ENCODE measurements around the gene PPP1R1B. TPM values are rescaled to one million over a fixed set of nuclear protein-coding genes. Genes with fewer than 3 reads are reported as not detected.

PPP1R1B gene
- total RNA-seq, 4 donors from 2014 or later = 0.26 to 22.0 (median 0.68) TPM

GRCh38 chr17:39598047-39598481 lies 28.7 kb upstream of the PPP1R1B start:
- Histone ChIP-seq H3K9me3 (no peaks in the 10 kb centered on the region), H3K4me1 (peaks cover 0 to 3% of the 10 kb centered on the region in 2 donors), H3K36me3 (no peaks in the 10 kb centered on the region), H3K27ac (no peak overlapping the region), H3K27me3 (peaks cover 25 to 69% of the 10 kb centered on the region in 2 donors), H3K4me3 (no peak overlapping the region)
- TF ChIP-seq POLR2A (IDR thresholded peaks at IDR 0.05) = no peak
- TF ChIP-seq CTCF (IDR thresholded peaks at IDR 0.05) = no peak
- intact Hi-C loops (cut with DNase I; ENCODE audit: low total_unique reads) = no loop called here
- no peak for DNase-seq

- Histone ChIP-seq H3K4me1 (peaks cover 0 to 3% of the 10 kb centered on the region in 2 donors), H3K9me3 (no peaks in the 10 kb centered on the region), H3K4me3 (no peak overlapping the region), H3K27ac (no peak overlapping the region), H3K27me3 (peaks cover 29 to 75% of the 10 kb centered on the region in 2 donors), H3K36me3 (no peaks in the 10 kb centered on the region)
- DNase-seq = no peak
- intact Hi-C loops (cut with DNase I; ENCODE audit: low total_unique reads) = no loop called here
- TF ChIP-seq POLR2A (IDR thresholded peaks at IDR 0.05) (no peak), CTCF (IDR thresholded peaks at IDR 0.05) (no peak)
Observed at GRCh38 chr17:39598630-39599003, 28.1 kb upstream of the PPP1R1B start.

GRCh38 chr17:39599004-39599664 lies 27.6 kb upstream of the PPP1R1B start:
- DNase-seq = no peak
- no peak overlapping the region for H3K4me3 ChIP-seq
- H3K4me1 ChIP-seq = peaks cover 0 to 3% of the 10 kb centered on the region in 2 donors
- peaks cover 34 to 80% of the 10 kb centered on the region in 2 donors for H3K27me3 ChIP-seq
- H3K36me3 ChIP-seq = no peaks in the 10 kb centered on the region
- no peaks in the 10 kb centered on the region for H3K9me3 ChIP-seq
- H3K27ac ChIP-seq = no peak overlapping the region
- TF ChIP-seq CTCF (IDR thresholded peaks at IDR 0.05) (no peak), POLR2A (IDR thresholded peaks at IDR 0.05) (no peak)
- intact Hi-C loops (cut with DNase I; ENCODE audit: low total_unique reads) = no loop called here

GRCh38 chr17:39599665-39600231 lies 27.0 kb upstream of the PPP1R1B start:
- no peaks in the 10 kb centered on the region for H3K9me3 ChIP-seq
- intact Hi-C loops (cut with DNase I; ENCODE audit: low total_unique reads) = no loop called here
- H3K27ac ChIP-seq = no peak overlapping the region
- peaks cover 0 to 3% of the 10 kb centered on the region in 2 donors for H3K4me1 ChIP-seq
- no peak for DNase-seq
- no peaks in the 10 kb centered on the region for H3K36me3 ChIP-seq
- H3K27me3 ChIP-seq = peaks cover 38 to 84% of the 10 kb centered on the region in 2 donors
- no peak overlapping the region for H3K4me3 ChIP-seq
- TF ChIP-seq CTCF (IDR thresholded peaks at IDR 0.05) (no peak), POLR2A (IDR thresholded peaks at IDR 0.05) (no peak)

GRCh38 chr17:39600288-39600996 lies 26.3 kb upstream of the PPP1R1B start:
- intact Hi-C loops (cut with DNase I; ENCODE audit: low total_unique reads) = no loop called here
- Histone ChIP-seq H3K27me3 (peaks cover 38 to 91% of the 10 kb centered on the region in 2 donors), H3K9me3 (no peaks in the 10 kb centered on the region), H3K27ac (no peak overlapping the region), H3K36me3 (no peaks in the 10 kb centered on the region), H3K4me3 (no peak overlapping the region), H3K4me1 (peaks cover 0 to 4% of the 10 kb centered on the region in 2 donors)
- TF ChIP-seq POLR2A (IDR thresholded peaks at IDR 0.05) (no peak), CTCF (IDR thresholded peaks at IDR 0.05) (no peak)
- no peak for DNase-seq
